Kidney (tissue), 14 donors: ENCODE data around the gene DYRK3. TPM values are rescaled to one million over a fixed set of nuclear protein-coding genes. Genes with fewer than 3 reads are reported as not detected.

Experiments
- DNase-seq, 5 donors: peaks; one replicate each; pipeline ENCODE4 v3.0.0-alpha.2; 2013 to 2020
- FAIRE-seq: peaks from 2 replicates; lab custom pipeline; 2012; peaks lifted over from hg19 to GRCh38; lab: Jason Lieb, UNC
- H3K27ac ChIP-seq, 2 donors: one replicate each; pipeline ENCODE4 v1.7.0; 2013; ENCODE audit warnings: low read depth in 2 of 2, low read length in 2 of 2, inconsistent platforms in 1 of 2
- H3K27me3 ChIP-seq: one replicate; pipeline ENCODE4 v1.7.1; 2013; ENCODE audit warnings: low read length, inconsistent platforms; ENCODE audit not compliant: control insufficient read depth, insufficient read depth
- H3K36me3 ChIP-seq, 3 donors: one replicate each; pipeline versions ENCODE4 v1.7.0 to v1.7.1; 2013; ENCODE audit warnings: low read length in 3 of 3, control low read depth in 1 of 3, inconsistent platforms in 1 of 3; ENCODE audit not compliant: insufficient read depth in 3 of 3, control insufficient read depth in 2 of 3
- H3K4me1 ChIP-seq, 3 donors: one replicate each; pipeline versions ENCODE4 v1.7.0 to v1.7.1; 2013; ENCODE audit warnings: low read length in 3 of 3, inconsistent platforms in 1 of 3, low read depth in 1 of 3; ENCODE audit not compliant: control insufficient read depth in 2 of 3, insufficient read depth in 2 of 3
- H3K4me3 ChIP-seq, 3 donors: one replicate each; pipeline versions ENCODE4 v1.7.0 to v1.8.1; 2013; ENCODE audit warnings: low read length in 3 of 3, control low read depth in 1 of 3, inconsistent platforms in 1 of 3
- H3K9ac ChIP-seq, 3 donors: one replicate each; pipeline versions ENCODE4 v1.7.0 to v1.7.1; 2013; ENCODE audit warnings: low read length in 3 of 3, control low read depth in 1 of 3, inconsistent platforms in 1 of 3
- H3K9me3 ChIP-seq, 3 donors: one replicate each; pipeline versions ENCODE4 v1.7.0 to v1.7.1; 2013; ENCODE audit warnings: low read length in 3 of 3, control low read depth in 1 of 3, inconsistent platforms in 1 of 3; ENCODE audit not compliant: control insufficient read depth in 2 of 3, insufficient read depth in 1 of 3
- CTCF ChIP-seq: IDR thresholded peaks from 3 replicates; pipeline ENCODE4 v1.5.1; 2012; ENCODE audit warnings: mild to moderate bottlenecking, moderate library complexity, borderline replicate concordance; ENCODE audit not compliant: insufficient read depth; ENCODE audit errors: extremely low read depth
- intact Hi-C: fragments of 100-400 bp; cut with DNase I; formaldehyde crosslinking; loops from one replicate; pipeline ENCODE4 v1.11.1; 2022
- polyA plus RNA-seq: library from polyadenylated mRNA; stranded (reverse); fragments of 350-450 nt; fragmentation: Illumina TruSeq; extraction: RNeasy Lipid Tissue Mini Kit (QIAGEN cat#74804); gene quantifications from one replicate; pipeline ENCODE4 v1.2.3, GENCODE V29; 2014; ENCODE audit warnings: low read depth, low replicate concordance; ENCODE audit not compliant: insufficient read depth
- total RNA-seq: library from RNA; stranded (reverse); fragmentation: NEBNext Ultra II Directional; extraction: Animal tissue kit (Norgen Biotek cat#: 25700); gene quantifications from one replicate; pipeline ENCODE4 v1.2.1, GENCODE V29; 2021
- donor health status: control.
- donor health status: control.
- donor health status: control.
- donor health status: control.
- donor health status: control.
- donor health status: DM: yes; HTN: yes; CAD: no.
- donor health status: Normal renal cell carcinoma (clear cell type).

Gene DYRK3
- total and polyA plus RNA-seq, 2 donors from 2014 or later, result 3.5 to 12.7 TPM

GRCh38 chr1:206649261-206649921 lies 14.1 kb downstream of the DYRK3 start:
- FAIRE-seq (no peak), DNase-seq (no peak)
- Histone ChIP-seq H3K4me3 (no peak overlapping the region), H3K36me3 (peaks cover 0 to 14% (median 3%) of the 10 kb centered on the region in 3 donors), H3K27me3 (no peaks in the 10 kb centered on the region), H3K27ac (no peak overlapping the region), H3K9me3 (no peaks in the 10 kb centered on the region), H3K4me1 (no peaks in the 10 kb centered on the region), H3K9ac (no peak overlapping the region)
- no peak for TF ChIP-seq CTCF
- intact Hi-C loops, result no loop called here

DNA sequence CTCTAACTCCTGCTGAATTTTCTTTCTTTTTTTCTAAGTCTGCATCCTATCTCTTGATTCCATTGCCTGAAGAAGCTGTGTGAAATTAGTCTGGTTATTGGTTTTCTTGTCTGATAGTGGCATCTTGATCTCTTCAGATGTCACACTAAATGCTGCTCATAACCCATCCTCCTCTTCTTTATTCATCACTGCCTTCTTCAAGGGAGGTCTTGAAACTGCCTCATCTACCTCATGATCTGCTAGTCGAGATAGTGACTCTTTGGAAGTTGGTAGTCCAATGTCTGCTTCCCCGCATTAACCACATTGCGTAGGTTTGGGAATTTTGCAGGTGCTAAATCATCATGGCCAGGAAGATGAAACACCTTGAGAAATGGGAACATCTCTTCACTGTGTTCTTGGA lies 15.7 kb downstream of the DYRK3 start:
- FAIRE-seq, result no peak
- no peak overlapping the region for H3K9ac ChIP-seq
- H3K27ac ChIP-seq, result no peak overlapping the region
- H3K9me3 ChIP-seq, result no peaks in the 10 kb centered on the region
- no peak for DNase-seq
- intact Hi-C loops, result no loop called here
- H3K36me3 ChIP-seq, result peaks cover 0 to 14% (median 3%) of the 10 kb centered on the region in 3 donors
- H3K4me1 ChIP-seq, result peaks cover 0 to 4% (median 0%) of the 10 kb centered on the region in 3 donors
- no peaks in the 10 kb centered on the region for H3K27me3 ChIP-seq
- no peak overlapping the region for H3K4me3 ChIP-seq
- no peak for TF ChIP-seq CTCF

DNA sequence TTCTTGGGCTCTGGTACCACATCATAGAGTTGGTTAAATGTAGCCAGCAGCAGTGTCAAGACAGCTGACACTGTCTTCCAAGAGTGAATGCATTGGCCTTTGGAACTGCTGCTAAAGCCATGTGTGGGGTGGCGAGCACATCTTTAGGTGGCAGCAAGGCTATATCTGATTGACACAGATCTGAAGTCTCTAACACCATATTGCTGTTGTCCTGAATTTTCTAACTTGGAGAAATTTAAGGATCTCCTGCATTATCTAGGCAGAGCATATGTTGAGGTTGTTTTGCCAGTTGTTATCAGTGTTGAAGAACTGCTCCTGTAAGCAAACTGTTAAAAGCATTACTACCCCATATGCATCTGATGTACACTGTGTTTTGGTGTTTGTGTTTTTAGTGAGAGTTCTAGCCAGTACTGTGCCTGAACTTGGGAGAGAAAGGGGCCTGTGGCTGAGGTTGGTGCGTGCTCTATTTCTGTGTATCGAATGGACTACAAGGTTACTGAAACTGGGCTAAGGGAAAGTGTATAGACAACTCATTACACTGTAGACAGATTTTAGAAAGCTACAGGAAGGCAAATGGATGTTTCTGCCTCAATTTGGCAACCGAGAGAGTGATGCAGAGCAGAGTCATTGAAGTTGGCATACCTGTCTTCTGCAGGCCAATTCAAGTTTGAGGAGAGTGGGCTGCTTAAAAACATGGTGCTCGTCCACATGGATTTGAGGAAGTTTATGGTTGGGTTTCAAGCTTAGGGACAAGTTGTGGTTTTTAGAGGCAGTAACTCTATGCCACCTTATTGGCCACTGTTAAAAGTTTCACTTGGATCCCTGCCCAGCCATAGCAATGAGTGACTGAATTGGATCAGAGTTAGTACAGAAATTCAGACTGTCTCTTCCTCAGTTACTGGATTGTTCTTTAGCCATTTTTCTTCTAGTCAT lies 16.9 kb downstream of the DYRK3 start:
- Histone ChIP-seq H3K4me1 (peaks cover 0 to 4% (median 0%) of the 10 kb centered on the region in 3 donors), H3K4me3 (no peak overlapping the region), H3K9ac (no peak overlapping the region), H3K9me3 (no peaks in the 10 kb centered on the region), H3K27me3 (no peaks in the 10 kb centered on the region), H3K27ac (no peak overlapping the region), H3K36me3 (peaks cover 0 to 13% (median 3%) of the 10 kb centered on the region in 3 donors)
- DNase-seq (no peak), FAIRE-seq (no peak)
- intact Hi-C loops, result no loop called here
- TF ChIP-seq CTCF, result no peak
